Neural cell (in vitro differentiated cells): ENCODE measurements around the gene ZBTB21. TPM values are rescaled to one million over a fixed set of nuclear protein-coding genes. Genes with fewer than 3 reads are reported as not detected.
"Not testable (repeated sequence)": the region's sequence is repeated elsewhere in the genome, so short reads cannot be mapped to it uniquely, and the experiment has no call there.

Experiments used
- H2AFZ ChIP-seq: fragments of 200-600, 300-800 bp; sonication (generic), shearing (Covaris generic); 2 replicates; pipeline ENCODE4 v1.6.0; 2014; ENCODE audit warnings: low read depth, mild to moderate bottlenecking, antibody characterized with exemption, low read length, moderate library complexity
- H3F3A ChIP-seq: fragments of 200-600 bp; shearing (Covaris generic); 2 replicates; pipeline ENCODE4 v1.6.1; 2016; ENCODE audit warnings: mild to moderate bottlenecking, moderate library complexity, mixed read lengths, antibody characterized with exemption, low read length; ENCODE audit not compliant: insufficient read depth, poor library complexity, severe bottlenecking
- H3K27ac ChIP-seq: fragments of 200-600, 300-800 bp; sonication (generic), shearing (Covaris generic); 2 replicates; pipeline ENCODE4 v1.5.1; 2014; ENCODE audit warnings: mild to moderate bottlenecking, low read length, moderate library complexity
- H3K27me3 ChIP-seq: fragments of 300-800, 200-600 bp; sonication (generic), shearing (Covaris generic); 2 replicates; pipeline ENCODE4 v1.6.0; 2014; ENCODE audit warnings: mild to moderate bottlenecking, low read depth, low read length, moderate library complexity; ENCODE audit not compliant: insufficient read depth
- H3K36me3 ChIP-seq: fragments of 300-800, 200-600 bp; sonication (generic), shearing (Covaris generic); 2 replicates; pipeline ENCODE4 v1.5.1; 2014; ENCODE audit warnings: mild to moderate bottlenecking, antibody characterized with exemption, low read length, moderate library complexity; ENCODE audit not compliant: insufficient read depth
- H3K4me2 ChIP-seq: fragments of 300-800, 200-600 bp; sonication (generic), shearing (Covaris generic); 2 replicates; pipeline ENCODE4 v1.6.0; 2014; ENCODE audit warnings: mild to moderate bottlenecking, low read length
- H3K4me3 ChIP-seq: fragments of 300-800, 200-600 bp; sonication (generic), shearing (Covaris generic); 2 replicates; pipeline ENCODE4 v1.5.1; 2014; ENCODE audit warnings: mild to moderate bottlenecking, low read length, moderate library complexity
- H3K79me2 ChIP-seq: fragments of 200-600 bp; shearing (Covaris generic); replicated peaks from 2 replicates; pipeline ENCODE4 v1.6.0; 2014; ENCODE audit warnings: mild to moderate bottlenecking, low read length, moderate library complexity; ENCODE audit not compliant: insufficient read depth
- H3K9ac ChIP-seq: fragments of 300-800, 200-600 bp; sonication (generic), shearing (Covaris generic); 2 replicates; pipeline ENCODE4 v1.6.1; 2016; ENCODE audit warnings: mild to moderate bottlenecking, low read length, mixed read lengths
- H3K9me2 ChIP-seq: fragments of 200-600 bp; shearing (Covaris generic); 2 replicates; pipeline ENCODE4 v1.6.1; 2016; ENCODE audit warnings: mild to moderate bottlenecking, low read length, mixed read lengths; ENCODE audit not compliant: insufficient read depth
- H3K9me3 ChIP-seq: fragments of 200-600, 300-800 bp; sonication (generic), shearing (Covaris generic); 2 replicates; pipeline ENCODE4 v1.6.1; 2016; ENCODE audit warnings: mild to moderate bottlenecking, mixed run types, low read length, moderate library complexity, mixed read lengths
- H4K20me1 ChIP-seq: fragments of 200-600 bp; shearing (Covaris generic); 2 replicates; pipeline ENCODE4 v1.6.1; 2016; ENCODE audit warnings: mild to moderate bottlenecking, mixed run types; ENCODE audit not compliant: insufficient read depth
- EP300 ChIP-seq: fragments of 450-650 bp; conservative IDR thresholded peaks from 2 replicates; pipeline ENCODE4 v1.6.1; 2014; ENCODE audit warnings: antibody characterized with exemption, mild to moderate bottlenecking, moderate library complexity; ENCODE audit not compliant: poor library complexity, severe bottlenecking
- EZH2 ChIP-seq: fragments of 200-600, 300-800 bp; shearing (Covaris generic), sonication (generic); IDR thresholded peaks from 2 replicates; pipeline ENCODE4 v1.6.1; 2014; ENCODE audit warnings: antibody characterized with exemption, low read length, borderline replicate concordance, mild to moderate bottlenecking; ENCODE audit not compliant: insufficient read depth, poor library complexity, severe bottlenecking
- MXI1 ChIP-seq: fragments of 450-650 bp; conservative IDR thresholded peaks from 2 replicates; pipeline ENCODE4 v1.6.1; 2014; ENCODE audit warnings: antibody characterized with exemption, mild to moderate bottlenecking; ENCODE audit not compliant: poor library complexity, severe bottlenecking
- POLR2AphosphoS5 ChIP-seq: IDR thresholded peaks from 2 replicates; pipeline ENCODE4 v1.6.1; 2012
- RAD21 ChIP-seq: fragments of 450-650 bp; conservative IDR thresholded peaks from 2 replicates; pipeline ENCODE4 v1.6.1; 2014; ENCODE audit warnings: antibody characterized with exemption, mild to moderate bottlenecking, moderate library complexity
- SMC3 ChIP-seq: fragments of 450-650 bp; conservative IDR thresholded peaks from 2 replicates; pipeline ENCODE4 v1.6.1; 2014; ENCODE audit warnings: antibody characterized with exemption, mild to moderate bottlenecking, moderate library complexity; ENCODE audit not compliant: poor library complexity
- TAF1 ChIP-seq: IDR thresholded peaks from 2 replicates; pipeline ENCODE4 v1.6.1; 2012; ENCODE audit warnings: low read depth
- polyA plus RNA-seq: library from polyadenylated mRNA; depleted of rRNA; stranded (reverse); fragments of >200 nt; gene quantifications from 2 replicates; pipeline ENCODE4 v1.2.3, GENCODE V29; 2014
- TF ChIP-seq, protein P1 (sequence below): IDR thresholded peaks from 2 replicates; pipeline ENCODE4 v1.6.1; 2012; ENCODE audit warnings: borderline replicate concordance
- TF ChIP-seq, protein P2 (sequence below): fragments of 450-650 bp; IDR thresholded peaks from 2 replicates; pipeline ENCODE4 v1.5.1; 2014; ENCODE audit warnings: antibody characterized with exemption, mild to moderate bottlenecking, moderate library complexity; ENCODE audit not compliant: poor library complexity, severe bottlenecking

The ZBTB21 gene
- polyA plus RNA-seq, 1 donor from 2014 or later: 8.0 TPM

DNA sequence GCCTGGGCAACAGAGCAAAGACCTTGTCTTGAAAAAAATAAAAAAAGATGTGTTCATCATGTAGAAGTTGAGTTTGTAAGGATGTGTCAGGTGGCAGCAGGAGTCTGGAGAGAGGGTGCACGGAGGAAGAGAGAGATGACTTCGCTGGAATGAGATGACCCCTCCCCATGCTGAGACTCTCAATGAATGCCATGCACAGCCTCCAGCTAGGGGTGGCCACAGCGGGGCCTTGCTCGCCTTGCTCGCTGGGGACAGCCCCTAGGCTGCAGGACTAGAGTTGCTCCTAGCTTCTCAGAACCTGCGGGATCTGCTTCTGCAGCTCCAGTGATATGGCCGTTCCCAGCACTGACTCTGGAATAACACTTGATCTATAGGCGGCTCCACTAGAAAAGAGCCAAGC lies 49.8 kb downstream of the ZBTB21 start:
- Histone ChIP-seq H3K9ac (no peak overlapping the region), H3K36me3 (no peaks in the 10 kb centered on the region), H3K79me2 (no peaks in the 10 kb centered on the region), H3K9me2 (no peaks in the 10 kb centered on the region), H3K27ac (no peak overlapping the region), H3F3A (no peaks in the 10 kb centered on the region), H3K4me2 (no peak overlapping the region), H3K9me3 (no peaks in the 10 kb centered on the region), H3K27me3 (no peaks in the 10 kb centered on the region), H4K20me1 (no peaks in the 10 kb centered on the region), H3K4me3 (no peak overlapping the region), H2AFZ (no peak overlapping the region)
- no peak for TF ChIP-seq MXI1
- no peak for TF ChIP-seq TAF1
- TF ChIP-seq, protein P1, sequence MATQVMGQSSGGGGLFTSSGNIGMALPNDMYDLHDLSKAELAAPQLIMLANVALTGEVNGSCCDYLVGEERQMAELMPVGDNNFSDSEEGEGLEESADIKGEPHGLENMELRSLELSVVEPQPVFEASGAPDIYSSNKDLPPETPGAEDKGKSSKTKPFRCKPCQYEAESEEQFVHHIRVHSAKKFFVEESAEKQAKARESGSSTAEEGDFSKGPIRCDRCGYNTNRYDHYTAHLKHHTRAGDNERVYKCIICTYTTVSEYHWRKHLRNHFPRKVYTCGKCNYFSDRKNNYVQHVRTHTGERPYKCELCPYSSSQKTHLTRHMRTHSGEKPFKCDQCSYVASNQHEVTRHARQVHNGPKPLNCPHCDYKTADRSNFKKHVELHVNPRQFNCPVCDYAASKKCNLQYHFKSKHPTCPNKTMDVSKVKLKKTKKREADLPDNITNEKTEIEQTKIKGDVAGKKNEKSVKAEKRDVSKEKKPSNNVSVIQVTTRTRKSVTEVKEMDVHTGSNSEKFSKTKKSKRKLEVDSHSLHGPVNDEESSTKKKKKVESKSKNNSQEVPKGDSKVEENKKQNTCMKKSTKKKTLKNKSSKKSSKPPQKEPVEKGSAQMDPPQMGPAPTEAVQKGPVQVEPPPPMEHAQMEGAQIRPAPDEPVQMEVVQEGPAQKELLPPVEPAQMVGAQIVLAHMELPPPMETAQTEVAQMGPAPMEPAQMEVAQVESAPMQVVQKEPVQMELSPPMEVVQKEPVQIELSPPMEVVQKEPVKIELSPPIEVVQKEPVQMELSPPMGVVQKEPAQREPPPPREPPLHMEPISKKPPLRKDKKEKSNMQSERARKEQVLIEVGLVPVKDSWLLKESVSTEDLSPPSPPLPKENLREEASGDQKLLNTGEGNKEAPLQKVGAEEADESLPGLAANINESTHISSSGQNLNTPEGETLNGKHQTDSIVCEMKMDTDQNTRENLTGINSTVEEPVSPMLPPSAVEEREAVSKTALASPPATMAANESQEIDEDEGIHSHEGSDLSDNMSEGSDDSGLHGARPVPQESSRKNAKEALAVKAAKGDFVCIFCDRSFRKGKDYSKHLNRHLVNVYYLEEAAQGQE: no peak
- no peak for TF ChIP-seq POLR2AphosphoS5
- TF ChIP-seq, protein P2, sequence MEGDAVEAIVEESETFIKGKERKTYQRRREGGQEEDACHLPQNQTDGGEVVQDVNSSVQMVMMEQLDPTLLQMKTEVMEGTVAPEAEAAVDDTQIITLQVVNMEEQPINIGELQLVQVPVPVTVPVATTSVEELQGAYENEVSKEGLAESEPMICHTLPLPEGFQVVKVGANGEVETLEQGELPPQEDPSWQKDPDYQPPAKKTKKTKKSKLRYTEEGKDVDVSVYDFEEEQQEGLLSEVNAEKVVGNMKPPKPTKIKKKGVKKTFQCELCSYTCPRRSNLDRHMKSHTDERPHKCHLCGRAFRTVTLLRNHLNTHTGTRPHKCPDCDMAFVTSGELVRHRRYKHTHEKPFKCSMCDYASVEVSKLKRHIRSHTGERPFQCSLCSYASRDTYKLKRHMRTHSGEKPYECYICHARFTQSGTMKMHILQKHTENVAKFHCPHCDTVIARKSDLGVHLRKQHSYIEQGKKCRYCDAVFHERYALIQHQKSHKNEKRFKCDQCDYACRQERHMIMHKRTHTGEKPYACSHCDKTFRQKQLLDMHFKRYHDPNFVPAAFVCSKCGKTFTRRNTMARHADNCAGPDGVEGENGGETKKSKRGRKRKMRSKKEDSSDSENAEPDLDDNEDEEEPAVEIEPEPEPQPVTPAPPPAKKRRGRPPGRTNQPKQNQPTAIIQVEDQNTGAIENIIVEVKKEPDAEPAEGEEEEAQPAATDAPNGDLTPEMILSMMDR: no peak
- no peak for TF ChIP-seq SMC3
- no peak for TF ChIP-seq EP300
- no peak for TF ChIP-seq EZH2
- no peak for TF ChIP-seq RAD21

DNA sequence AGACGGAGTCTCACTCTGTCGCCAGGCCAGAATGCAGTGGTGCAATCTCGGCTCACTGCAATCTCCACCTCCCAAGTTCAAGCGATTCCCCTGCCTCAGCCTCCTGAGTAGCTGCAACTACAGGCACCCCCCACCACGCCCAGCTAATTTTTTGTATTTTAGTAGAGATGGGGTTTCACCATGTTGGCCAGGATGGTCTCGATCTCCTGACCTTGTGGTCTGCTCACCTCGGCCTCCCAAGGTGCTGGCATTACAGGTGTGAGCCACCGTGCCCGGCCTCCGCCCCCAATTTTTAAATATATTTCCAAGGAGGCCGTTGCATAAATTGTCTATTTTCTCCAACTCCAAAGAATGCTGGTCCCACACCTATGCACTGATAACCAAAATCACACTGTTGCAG lies 50.5 kb downstream of the ZBTB21 start:
- not testable (repeated sequence) for H3F3A ChIP-seq, H3K27me3 ChIP-seq, H4K20me1 ChIP-seq, H3K36me3 ChIP-seq, H3K9me3 ChIP-seq, H3K9ac ChIP-seq, H3K9me2 ChIP-seq, H3K79me2 ChIP-seq, H2AFZ ChIP-seq, H3K27ac ChIP-seq, H3K4me2 ChIP-seq, H3K4me3 ChIP-seq

DNA sequence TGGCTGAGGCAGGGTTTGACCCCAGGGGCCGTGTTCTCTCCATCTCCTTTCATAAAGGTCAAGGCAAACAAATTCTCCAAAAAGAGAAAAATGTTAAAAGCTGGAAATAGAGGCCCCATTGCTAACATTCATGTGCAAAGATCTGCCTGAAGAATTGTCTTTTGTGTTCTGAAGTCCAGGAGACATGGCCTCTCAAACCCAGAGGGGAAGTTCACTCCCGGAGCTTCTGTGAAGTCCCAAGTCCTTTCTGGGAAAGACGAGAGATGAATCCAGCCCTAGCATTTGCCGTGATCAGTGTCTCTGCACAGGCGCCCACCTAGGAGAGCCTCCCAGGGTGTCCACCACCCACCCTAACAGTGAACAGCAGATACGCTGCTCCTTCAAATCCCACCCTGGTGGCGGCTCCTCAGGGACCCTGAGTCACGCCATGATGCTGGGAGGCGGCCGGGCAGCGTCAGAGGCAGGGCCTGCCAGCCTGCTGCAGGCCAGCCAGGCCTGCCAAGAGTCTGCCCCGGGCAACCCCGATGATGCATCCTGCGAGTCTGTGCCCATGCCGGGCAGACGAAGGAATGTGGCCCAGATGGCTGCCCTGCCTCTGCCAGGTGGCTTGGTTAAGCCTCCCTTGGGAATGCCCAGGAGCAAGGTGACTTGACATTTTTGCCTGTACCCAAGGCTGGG lies 51.1 kb downstream of the ZBTB21 start:
- no peaks in the 10 kb centered on the region for H3K9me3 ChIP-seq

More for the DNA sequence above, 51.1 kb downstream of the ZBTB21 start:
- H3K9me2 ChIP-seq: no peaks in the 10 kb centered on the region
- H3K27me3 ChIP-seq: peaks cover 4% of the 10 kb centered on the region
- no peaks in the 10 kb centered on the region for H4K20me1 ChIP-seq
- no peaks in the 10 kb centered on the region for H3K36me3 ChIP-seq
- no peak overlapping the region for H3K4me2 ChIP-seq
- no peaks in the 10 kb centered on the region for H3K79me2 ChIP-seq
- no peak overlapping the region for H3K27ac ChIP-seq
- no peak overlapping the region for H2AFZ ChIP-seq
- H3K9ac ChIP-seq: no peak overlapping the region
- no peak for TF ChIP-seq EZH2
- H3F3A ChIP-seq: no peaks in the 10 kb centered on the region
- no peak overlapping the region for H3K4me3 ChIP-seq
